Natural killer cell treated with Interleukin-12 subunit alpha and Interleukin-12 subunit beta and Interleukin-15 and Interleukin-18, amount 100 ng/mL, for 72 hours (primary cell): ENCODE measurements around the gene DNER. TPM values are rescaled to one million over a fixed set of nuclear protein-coding genes. Genes with fewer than 3 reads are reported as not detected.

ENCODE experiments used
- ATAC-seq, 2 donors: fragments of 150-1000 bp; cut with Tn5 transposase in 1 of 2; sonication (Bioruptor Pico), chemical (Tn5 transposase) in 1 of 2; 2 replicates each; pipeline ENCODE4 v1.10.0; 2021
- DNase-seq: peaks from one replicate; pipeline ENCODE4 v3.0.0; 2022; ENCODE audit warnings: low spot score
- H3K27ac Mint-ChIP-seq, 2 donors: 1 replicate in 1 of 2; 2 replicates in 1 of 2; pipeline ENCODE4 v1.8.0; 2022; ENCODE audit warnings: mixed read lengths in 2 of 2, mild to moderate bottlenecking in 1 of 2, moderate library complexity in 1 of 2
- H3K27me3 Mint-ChIP-seq, 2 donors: 1 replicate in 1 of 2; 2 replicates in 1 of 2; pipeline ENCODE4 v1.8.0; 2022; ENCODE audit warnings: mixed read lengths in 2 of 2
- H3K36me3 Mint-ChIP-seq: one replicate; pipeline ENCODE4 v1.8.0; 2022; ENCODE audit warnings: mixed read lengths
- H3K4me1 Mint-ChIP-seq, 2 donors: 1 replicate in 1 of 2; 2 replicates in 1 of 2; pipeline ENCODE4 v1.8.0; 2022; ENCODE audit warnings: low read depth in 2 of 2, mixed read lengths in 2 of 2, mild to moderate bottlenecking in 1 of 2
- H3K4me3 Mint-ChIP-seq: one replicate; pipeline ENCODE4 v1.8.0; 2022; ENCODE audit warnings: mixed read lengths
- H3K9me3 Mint-ChIP-seq: 2 replicates; pipeline ENCODE4 v1.8.0; 2022; ENCODE audit warnings: mixed read lengths
- total RNA-seq, 2 donors: library from RNA; stranded (reverse); gene quantifications; one replicate each; pipeline ENCODE4 v1.2.3, GENCODE V29; 2022

DNER gene
- total RNA-seq, 2 donors from 2014 or later = 0.14 TPM; not detected in 1

- H3K9me3 Mint-ChIP-seq = peaks cover under 1% of the 10 kb centered on the region
- H3K27ac Mint-ChIP-seq = no peak overlapping the region
- no peak overlapping the region for H3K4me3 Mint-ChIP-seq
- H3K36me3 Mint-ChIP-seq = no peaks in the 10 kb centered on the region
- no peak for ATAC-seq
- H3K27me3 Mint-ChIP-seq = peaks cover 6 to 7% of the 10 kb centered on the region in 2 donors
- no peaks in the 10 kb centered on the region for H3K4me1 Mint-ChIP-seq
- DNase-seq = no peak
Measured at GRCh38 chr2:229425598-229425997, 288.8 kb downstream of the DNER start.

- no peak overlapping the region for H3K27ac Mint-ChIP-seq
- H3K27me3 Mint-ChIP-seq = peaks cover 2% of the 10 kb centered on the region in 2 donors
- no peak for DNase-seq
- H3K9me3 Mint-ChIP-seq = peaks cover 3% of the 10 kb centered on the region
- no peaks in the 10 kb centered on the region for H3K4me1 Mint-ChIP-seq
- H3K4me3 Mint-ChIP-seq = no peak overlapping the region
- H3K36me3 Mint-ChIP-seq = no peaks in the 10 kb centered on the region
- ATAC-seq = no peak
Measured at GRCh38 chr2:229422063-229422462, 292.3 kb downstream of the DNER start.

GRCh38 chr2:229419158-229419557 is 295.2 kb downstream of the DNER start:
- H3K9me3 Mint-ChIP-seq = peaks cover 3% of the 10 kb centered on the region
- peaks cover 0 to 4% of the 10 kb centered on the region in 2 donors for H3K4me1 Mint-ChIP-seq
- no peak overlapping the region for H3K4me3 Mint-ChIP-seq
- ATAC-seq (no peak), DNase-seq (no peak)
- peaks cover 0 to 4% of the 10 kb centered on the region in 2 donors for H3K27me3 Mint-ChIP-seq
- H3K27ac Mint-ChIP-seq = no peak overlapping the region
- no peaks in the 10 kb centered on the region for H3K36me3 Mint-ChIP-seq

DNA sequence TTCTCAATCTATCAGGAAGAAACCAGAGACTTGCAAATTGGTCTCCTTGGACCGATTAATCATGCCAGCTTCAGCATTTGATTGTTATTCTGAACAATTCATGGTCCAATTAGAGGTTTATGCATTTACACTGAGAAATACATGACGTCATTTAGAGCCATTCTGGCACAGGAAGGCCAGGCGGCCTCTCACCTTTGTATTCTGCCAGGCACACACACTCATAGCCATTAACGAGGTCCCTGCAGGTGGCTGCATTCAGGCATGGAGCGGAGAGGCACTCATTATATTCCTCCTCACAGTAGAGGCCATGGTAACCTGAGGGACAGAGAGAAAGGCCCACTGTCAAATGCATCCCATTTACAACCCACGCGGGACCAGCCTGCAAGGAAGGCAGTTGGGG is 296.4 kb downstream of the DNER start:
- Mint-ChIP-seq H3K4me3 (no peak overlapping the region), H3K27me3 (peaks cover 0 to 4% of the 10 kb centered on the region in 2 donors), H3K36me3 (no peaks in the 10 kb centered on the region), H3K27ac (no peak overlapping the region), H3K9me3 (peaks cover 3% of the 10 kb centered on the region), H3K4me1 (peaks cover 0 to 4% of the 10 kb centered on the region in 2 donors)
- ATAC-seq (no peak), DNase-seq (no peak)

GRCh38 chr2:229417176-229417575 is 297.2 kb downstream of the DNER start:
- ATAC-seq = no peak
- Mint-ChIP-seq H3K9me3 (peaks cover 3% of the 10 kb centered on the region), H3K4me1 (peaks cover 0 to 4% of the 10 kb centered on the region in 2 donors), H3K27ac (no peak overlapping the region), H3K4me3 (no peak overlapping the region), H3K36me3 (no peaks in the 10 kb centered on the region), H3K27me3 (peaks cover 0 to 4% of the 10 kb centered on the region in 2 donors)
- no peak for DNase-seq

DNA sequence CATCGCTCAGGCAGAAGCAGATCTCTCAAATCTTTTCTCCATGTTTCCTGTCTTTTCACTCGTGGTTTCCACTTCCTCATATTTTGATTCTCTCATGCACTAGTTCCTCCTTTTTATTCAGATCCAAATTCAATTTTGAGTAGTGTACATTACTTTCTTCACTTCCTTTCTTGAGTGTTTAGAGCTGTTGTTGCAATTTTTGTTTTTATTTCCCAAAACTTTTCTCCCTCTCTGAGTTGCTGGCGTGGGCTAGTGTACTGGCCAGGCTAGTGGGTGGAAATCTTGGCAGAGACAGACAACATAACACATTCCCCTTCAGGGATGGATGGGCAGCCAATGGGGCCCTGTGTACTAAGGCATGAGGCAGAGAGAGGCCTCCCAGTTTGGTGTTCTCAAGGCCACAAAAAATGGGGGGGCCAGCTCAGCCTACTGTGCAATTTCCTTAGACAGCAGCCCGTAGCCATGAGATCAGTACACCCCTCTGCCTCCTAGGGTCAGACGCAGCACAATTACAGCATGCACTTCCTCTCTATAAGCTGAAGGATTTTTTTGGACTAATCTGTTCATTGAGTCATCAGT is 298.1 kb downstream of the DNER start:
- Mint-ChIP-seq H3K4me3 (no peak overlapping the region), H3K9me3 (peaks cover 3% of the 10 kb centered on the region), H3K27me3 (peaks cover 0 to 4% of the 10 kb centered on the region in 2 donors), H3K27ac (no peak overlapping the region), H3K36me3 (no peaks in the 10 kb centered on the region), H3K4me1 (peaks cover 0 to 4% of the 10 kb centered on the region in 2 donors)
- ATAC-seq (no peak), DNase-seq (no peak)

- Mint-ChIP-seq H3K9me3 (no peaks in the 10 kb centered on the region), H3K27me3 (peaks cover 3 to 4% of the 10 kb centered on the region in 2 donors), H3K27ac (no peak overlapping the region), H3K4me3 (no peak overlapping the region), H3K36me3 (no peaks in the 10 kb centered on the region), H3K4me1 (peaks cover 0 to 4% of the 10 kb centered on the region in 2 donors)
- DNase-seq = no peak
- ATAC-seq = no peak
Measured at GRCh38 chr2:229414631-229415030, 299.7 kb downstream of the DNER start.

- no peaks in the 10 kb centered on the region for H3K36me3 Mint-ChIP-seq
- peaks cover 3 to 4% of the 10 kb centered on the region in 2 donors for H3K27me3 Mint-ChIP-seq
- DNase-seq = no peak
- ATAC-seq = no peak
- H3K27ac Mint-ChIP-seq = no peak overlapping the region
- no peaks in the 10 kb centered on the region for H3K9me3 Mint-ChIP-seq
- no peak overlapping the region for H3K4me3 Mint-ChIP-seq
- peaks cover 0 to 4% of the 10 kb centered on the region in 2 donors for H3K4me1 Mint-ChIP-seq
Measured at GRCh38 chr2:229412686-229413085, 301.7 kb downstream of the DNER start.

- no peak overlapping the region for H3K4me3 Mint-ChIP-seq
- peaks cover 0 to under 1% of the 10 kb centered on the region in 2 donors for H3K4me1 Mint-ChIP-seq
- no peak for ATAC-seq
- peaks cover 0 to 3% of the 10 kb centered on the region in 2 donors for H3K27me3 Mint-ChIP-seq
- no peaks in the 10 kb centered on the region for H3K9me3 Mint-ChIP-seq
- no peak for DNase-seq
- H3K36me3 Mint-ChIP-seq = no peaks in the 10 kb centered on the region
- H3K27ac Mint-ChIP-seq = no peak overlapping the region
Measured at GRCh38 chr2:229410946-229411345, 303.4 kb downstream of the DNER start.

GRCh38 chr2:229410264-229410663 is 304.1 kb downstream of the DNER start:
- H3K4me1 Mint-ChIP-seq = no peaks in the 10 kb centered on the region
- no peaks in the 10 kb centered on the region for H3K9me3 Mint-ChIP-seq
- no peak overlapping the region for H3K27ac Mint-ChIP-seq
- H3K36me3 Mint-ChIP-seq = no peaks in the 10 kb centered on the region
- no peak overlapping the region for H3K4me3 Mint-ChIP-seq
- ATAC-seq (no peak), DNase-seq (no peak)
- H3K27me3 Mint-ChIP-seq = peaks cover 0 to 3% of the 10 kb centered on the region in 2 donors

- Mint-ChIP-seq H3K27me3 (peaks cover 0 to 3% of the 10 kb centered on the region in 2 donors), H3K27ac (no peak overlapping the region), H3K4me1 (no peaks in the 10 kb centered on the region), H3K4me3 (no peak overlapping the region), H3K9me3 (no peaks in the 10 kb centered on the region), H3K36me3 (no peaks in the 10 kb centered on the region)
- ATAC-seq = no peak
- no peak for DNase-seq
Measured at GRCh38 chr2:229409751-229410181, 304.6 kb downstream of the DNER start.

- H3K9me3 Mint-ChIP-seq = no peaks in the 10 kb centered on the region
- H3K4me3 Mint-ChIP-seq = no peak overlapping the region
- DNase-seq = no peak
- H3K36me3 Mint-ChIP-seq = no peaks in the 10 kb centered on the region
- H3K27me3 Mint-ChIP-seq = peaks cover 2 to 3% of the 10 kb centered on the region in 2 donors
- no peaks in the 10 kb centered on the region for H3K4me1 Mint-ChIP-seq
- no peak for ATAC-seq
- H3K27ac Mint-ChIP-seq = no peak overlapping the region
Measured at GRCh38 chr2:229408962-229409361, 305.4 kb downstream of the DNER start.

GRCh38 chr2:229408356-229408755 is 306.0 kb downstream of the DNER start:
- Mint-ChIP-seq H3K9me3 (no peaks in the 10 kb centered on the region), H3K4me1 (no peaks in the 10 kb centered on the region), H3K27me3 (peaks cover 3 to 8% of the 10 kb centered on the region in 2 donors), H3K27ac (no peak overlapping the region), H3K4me3 (no peak overlapping the region), H3K36me3 (no peaks in the 10 kb centered on the region)
- no peak for ATAC-seq
- DNase-seq = no peak

DNA sequence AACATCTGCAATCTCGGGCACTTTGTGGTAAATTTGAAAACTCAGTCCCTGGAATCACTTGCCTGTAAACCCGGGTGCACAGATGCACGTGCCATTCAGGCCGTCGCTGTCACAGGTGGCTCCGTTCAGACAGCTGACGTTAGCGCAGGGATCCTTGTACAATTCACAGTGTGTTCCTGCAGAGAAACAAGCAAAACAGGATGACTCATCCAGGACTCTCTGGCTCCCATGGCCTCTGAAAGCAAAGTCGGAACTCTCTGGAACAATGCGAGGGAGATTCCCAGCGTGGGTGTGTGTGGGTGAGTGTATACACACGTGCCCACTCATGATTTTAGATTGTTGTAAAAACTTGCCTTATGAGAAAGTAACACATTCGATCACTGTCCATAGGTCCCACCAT is 307.2 kb downstream of the DNER start:
- no peaks in the 10 kb centered on the region for H3K9me3 Mint-ChIP-seq
- ATAC-seq = peak in 1 of 2 donors; percentile 6
- H3K27me3 Mint-ChIP-seq = peaks cover 3 to 8% of the 10 kb centered on the region in 2 donors
- H3K4me3 Mint-ChIP-seq = no peak overlapping the region
- H3K36me3 Mint-ChIP-seq = no peaks in the 10 kb centered on the region
- H3K27ac Mint-ChIP-seq = no peak overlapping the region
- DNase-seq = no peak
- no peaks in the 10 kb centered on the region for H3K4me1 Mint-ChIP-seq

DNA sequence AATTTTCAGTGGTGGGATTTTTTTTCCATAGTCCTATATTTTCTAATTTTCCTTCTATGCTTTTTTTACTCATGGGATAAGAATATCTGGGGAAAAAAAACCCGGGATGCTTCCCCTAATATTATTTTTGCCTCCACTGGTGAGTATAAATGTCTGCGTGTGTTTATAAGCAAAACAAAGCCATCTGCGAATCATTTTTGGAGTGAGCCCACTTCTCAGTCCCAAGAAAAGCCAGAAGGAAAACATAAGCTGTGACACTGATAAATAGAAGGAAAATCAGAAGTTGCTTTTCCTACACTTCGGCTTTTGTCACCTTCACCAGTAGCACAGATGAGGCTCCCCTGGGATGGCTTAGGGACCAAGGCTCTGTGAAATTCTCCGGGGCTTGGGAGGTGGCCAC is 308.6 kb downstream of the DNER start:
- DNase-seq (no peak), ATAC-seq (no peak)
- H3K36me3 Mint-ChIP-seq = no peaks in the 10 kb centered on the region
- H3K4me3 Mint-ChIP-seq = no peak overlapping the region
- peaks cover 3 to 8% of the 10 kb centered on the region in 2 donors for H3K27me3 Mint-ChIP-seq
- H3K9me3 Mint-ChIP-seq = no peaks in the 10 kb centered on the region
- H3K27ac Mint-ChIP-seq = no peak overlapping the region
- H3K4me1 Mint-ChIP-seq = no peaks in the 10 kb centered on the region
